GM12878 (cell line): ENCODE measurements around the gene CACNA2D3. TPM values are rescaled to one million over a fixed set of nuclear protein-coding genes. Genes with fewer than 3 reads are reported as not detected.

Experiments
- ATAC-seq: fragments of 200-7000 bp; cut with Tn5 transposase; 3 replicates; pipeline ENCODE4 v1.9.1; 2020; ENCODE audit warnings: mild to moderate bottlenecking, moderate library complexity
- BruUV-seq: library from RNA; stranded (reverse); fragments of 400-500 nt; replicated peaks from 2 replicates; lab custom pipeline; 2021; lab: Mats Ljungman, UMichigan
- CTCF ChIA-PET: fragments of 300-600 bp; sonication (Branson Sonifier 250); formaldehyde crosslinking; extraction: SDS; loops from one replicate; lab custom pipeline; 2021; ENCODE audit warnings: inconsistent platforms; lab: Yijun Ruan, JAX
- POLR2A ChIA-PET: fragments of 350-600 bp; formaldehyde crosslinking; extraction: SDS; loops from one replicate; lab custom pipeline; 2021; ENCODE audit warnings: inconsistent platforms; lab: Charles Lee
- RAD21 ChIA-PET: fragments of 300-600 bp; sonication (Branson Sonifier 250); formaldehyde crosslinking; loops from one replicate; lab custom pipeline; 2023; ENCODE audit warnings: antibody characterized with exemption; ENCODE audit not compliant: unreplicated experiment; lab: Charles Lee
- SMC1A ChIA-PET: fragments of 300-600 bp; sonication (Branson Sonifier 250); formaldehyde crosslinking; loops from one replicate; lab custom pipeline; 2023; ENCODE audit not compliant: unreplicated experiment, uncharacterized antibody; lab: Charles Lee
- DNase-seq: peaks from one replicate; pipeline ENCODE4 v3.0.0-alpha.2; 2011; ENCODE audit warnings: low read depth, low spot score
- FAIRE-seq: peaks from 3 replicates; lab custom pipeline; 2011; peaks lifted over from hg19 to GRCh38; lab: Jason Lieb, UNC
- H2AFZ ChIP-seq: 2 replicates; pipeline ENCODE4 v1.6.0; 2011; ENCODE audit warnings: low read depth, low read length, control low read depth; ENCODE audit not compliant: control insufficient read depth
- H3K27ac ChIP-seq: 2 replicates; pipeline ENCODE4 v1.5.1; 2011; ENCODE audit warnings: control low read depth; ENCODE audit not compliant: control insufficient read depth, insufficient read depth
- H3K27me3 ChIP-seq, 2 experiments: replicated peaks in 1 of 2; 2 replicates each; pipeline versions ENCODE4 v1.6.0 to v1.6.1; 2011; ENCODE audit warnings: low read length in 1 of 2; ENCODE audit not compliant: control insufficient read depth in 2 of 2, insufficient read depth in 2 of 2
- H3K36me3 ChIP-seq, 2 experiments: 2 replicates each; pipeline ENCODE4 v1.5.1; 2011; ENCODE audit warnings: low read length in 1 of 2; ENCODE audit not compliant: control insufficient read depth in 2 of 2, insufficient read depth in 2 of 2
- H3K4me1 ChIP-seq: 2 replicates; pipeline ENCODE4 v1.6.1; 2011; ENCODE audit warnings: mild to moderate bottlenecking, low read length, moderate library complexity, mixed read lengths; ENCODE audit not compliant: control insufficient read depth, insufficient read depth
- H3K4me2 ChIP-seq: 2 replicates; pipeline ENCODE4 v1.6.0; 2011; ENCODE audit warnings: control low read depth; ENCODE audit not compliant: control insufficient read depth, insufficient read depth
- H3K4me3 ChIP-seq: fragments of 200-600 bp; sonication (generic); 2 replicates; pipeline ENCODE4 v1.5.1; 2016
- H3K79me2 ChIP-seq: 2 replicates; pipeline ENCODE4 v1.6.0; 2011; ENCODE audit warnings: low read length; ENCODE audit not compliant: control insufficient read depth, insufficient read depth
- H3K9ac ChIP-seq: 2 replicates; pipeline ENCODE4 v1.8.0; 2011; ENCODE audit warnings: low read length, control low read depth, mixed read lengths; ENCODE audit not compliant: control insufficient read depth, insufficient read depth
- H3K9me3 ChIP-seq: replicated peaks from 3 replicates; pipeline ENCODE4 v1.5.1; 2011; ENCODE audit warnings: mild to moderate bottlenecking, low read length; ENCODE audit not compliant: control insufficient read depth, insufficient read depth
- H4K20me1 ChIP-seq: 2 replicates; pipeline ENCODE4 v1.6.0; 2011; ENCODE audit not compliant: control insufficient read depth, insufficient read depth
- CREM ChIP-seq: IDR thresholded peaks from 2 replicates; pipeline ENCODE4 v1.6.1; 2014; ENCODE audit warnings: antibody characterized with exemption, low read depth
- IKZF2 ChIP-seq, 2 experiments: fragments of 450-650 bp; IDR thresholded peaks; 2 replicates each; pipeline ENCODE4 v1.6.1; 2017; ENCODE audit warnings: mild to moderate bottlenecking in 2 of 2, moderate library complexity in 2 of 2
- PML ChIP-seq: IDR thresholded peaks from 2 replicates; pipeline ENCODE4 v1.6.1; 2012; ENCODE audit warnings: low read length, inconsistent platforms
- SMAD5 ChIP-seq: IDR thresholded peaks from 2 replicates; pipeline ENCODE4 v1.6.1; 2016; ENCODE audit warnings: antibody characterized with exemption, low read depth
- SMARCA5 ChIP-seq: fragments of 450-650 bp; IDR thresholded peaks from 2 replicates; pipeline ENCODE4 v1.6.1; 2017; ENCODE audit warnings: mild to moderate bottlenecking
- SREBF2 ChIP-seq: IDR thresholded peaks from 2 replicates; pipeline ENCODE4 v1.6.1; 2012; ENCODE audit warnings: mild to moderate bottlenecking, low read length
- SUZ12 ChIP-seq: fragments of 200-600 bp; sonication (generic); IDR thresholded peaks from one replicate; pipeline ENCODE4 v1.6.1; 2018; ENCODE audit warnings: antibody characterized with exemption, mild to moderate bottlenecking; ENCODE audit not compliant: unreplicated experiment
- TCF3 ChIP-seq: IDR thresholded peaks from 2 replicates; pipeline ENCODE4 v1.6.1; 2012; ENCODE audit warnings: low read depth, mild to moderate bottlenecking, low read length, borderline replicate concordance; ENCODE audit not compliant: insufficient read depth
- ZBTB33 ChIP-seq: fragments of 450-650 bp; IDR thresholded peaks from 2 replicates; pipeline ENCODE4 v1.6.1; 2017; ENCODE audit warnings: mild to moderate bottlenecking
- ZZZ3 ChIP-seq: IDR thresholded peaks from 2 replicates; pipeline ENCODE4 v1.6.1; 2011; ENCODE audit warnings: low read depth; ENCODE audit not compliant: control insufficient read depth, insufficient read length
- WGBS: methylation state at CpG from one replicate; pipeline ENCODE4 v1.1.6; 2016; ENCODE audit warnings: low lambda C conversion rate; ENCODE audit not compliant: insufficient replicate concordance, insufficient coverage; ENCODE audit errors: missing lambda C conversion rate; 5-methylcytosine and 5-hydroxymethylcytosine counted together
- in situ Hi-C: fragments of 300-500 bp; cut with MboI; formaldehyde crosslinking; loops from 9 replicates; pipeline ENCODE4 v1.14.3; 2018; ENCODE audit warnings: mixed read lengths
- intact Hi-C: fragments of 100-400 bp; cut with micrococcal nuclease; formaldehyde crosslinking; loops from one replicate; pipeline ENCODE4 v1.14.2; 2022; ENCODE audit not compliant: unreplicated experiment
- polyA plus RNA-seq, 11 experiments: library from polyadenylated mRNA; depleted of rRNA in 4 of 11; unstranded in 6 of 11; stranded (reverse) in 5 of 11; fragments of >200 nt; fragmentation: Nextera tagmentation in 4 of 11; fragmentation: Illumina TruSeq in 1 of 11; extraction: Ambion mirVana in 4 of 11; extraction: Trizol in 1 of 11; gene quantifications; 1 replicate in 1 of 11; 2 replicates in 10 of 11; pipeline versions ENCODE4 v1.2.1 to v1.2.3, GENCODE V29; 2011 to 2016; ENCODE audit warnings: inconsistent platforms in 2 of 11, missing spikeins in 2 of 11, low read depth in 1 of 11
- total RNA-seq, 4 experiments: library from RNA; depleted of rRNA in 3 of 4; stranded (reverse); fragments of >200 nt in 3 of 4; fragmentation: Illumina TruSeq in 1 of 4; extraction: Trizol in 1 of 4; gene quantifications; 2 replicates each; pipeline versions ENCODE4 v1.2.1 to v1.2.3, GENCODE V29; 2013 to 2021
- TF ChIP-seq, protein P1 (sequence below): fragments of 450-650 bp; IDR thresholded peaks from 2 replicates; pipeline ENCODE4 v1.6.1; 2016; ENCODE audit warnings: mild to moderate bottlenecking
- TF ChIP-seq, protein P2 (sequence below): fragments of 450-650 bp; formaldehyde crosslinking; IDR thresholded peaks from 2 replicates; pipeline ENCODE4 v1.5.0; 2022; ENCODE audit warnings: mild to moderate bottlenecking, missing genetic modification characterization

CACNA2D3 gene
- total and polyA plus RNA-seq, 10 of the 15 experiments (the other 5 are each of a cell fraction or from before 2014, with no cell fraction given): not detected

DNA sequence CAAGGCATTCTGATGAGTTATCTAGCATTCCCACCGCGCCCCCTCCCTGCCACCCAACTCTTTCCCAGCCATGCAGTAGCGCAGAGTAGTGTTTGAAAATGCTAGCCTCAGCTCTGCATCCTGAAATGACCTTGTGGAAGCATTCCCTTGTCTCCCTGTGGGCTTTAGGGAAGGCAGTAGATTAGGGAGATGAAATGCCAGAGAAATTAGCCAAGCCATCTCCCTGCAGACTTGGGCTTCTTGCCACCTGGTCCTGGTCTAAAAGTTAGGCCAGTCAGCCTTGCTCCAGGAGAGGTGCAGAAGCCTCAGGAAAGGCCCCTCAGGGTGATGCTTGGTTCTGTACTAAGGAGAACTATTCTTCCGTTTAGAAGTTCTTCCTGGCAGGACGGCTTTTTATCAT, 231.2 kb downstream of the CACNA2D3 start:
- Histone ChIP-seq H3K4me3 (no peak overlapping the region), H3K4me1 (no peaks in the 10 kb centered on the region), H2AFZ (no peak overlapping the region), H3K36me3 (no peaks in the 10 kb centered on the region), H3K79me2 (no peaks in the 10 kb centered on the region), H3K9ac (no peak overlapping the region), H3K27me3 (no peaks in the 10 kb centered on the region), H3K27ac (no peak overlapping the region), H4K20me1 (no peaks in the 10 kb centered on the region), H3K4me2 (no peak overlapping the region), H3K9me3 (no peaks in the 10 kb centered on the region)
- 18% methylated on average over 5 of the region's 5 CpGs for WGBS
- no peak for DNase-seq
- no peak for ATAC-seq
- intact Hi-C loops (no loop called here), in situ Hi-C loops (no loop called here)
- CTCF ChIA-PET: no interaction called here
- POLR2A ChIA-PET: no interaction called here
- SMC1A ChIA-PET: no interaction called here
- BruUV-seq: no TSS peak
- TF ChIP-seq SMAD5 (no peak), SREBF2 (no peak)
- TF ChIP-seq, protein P1, sequence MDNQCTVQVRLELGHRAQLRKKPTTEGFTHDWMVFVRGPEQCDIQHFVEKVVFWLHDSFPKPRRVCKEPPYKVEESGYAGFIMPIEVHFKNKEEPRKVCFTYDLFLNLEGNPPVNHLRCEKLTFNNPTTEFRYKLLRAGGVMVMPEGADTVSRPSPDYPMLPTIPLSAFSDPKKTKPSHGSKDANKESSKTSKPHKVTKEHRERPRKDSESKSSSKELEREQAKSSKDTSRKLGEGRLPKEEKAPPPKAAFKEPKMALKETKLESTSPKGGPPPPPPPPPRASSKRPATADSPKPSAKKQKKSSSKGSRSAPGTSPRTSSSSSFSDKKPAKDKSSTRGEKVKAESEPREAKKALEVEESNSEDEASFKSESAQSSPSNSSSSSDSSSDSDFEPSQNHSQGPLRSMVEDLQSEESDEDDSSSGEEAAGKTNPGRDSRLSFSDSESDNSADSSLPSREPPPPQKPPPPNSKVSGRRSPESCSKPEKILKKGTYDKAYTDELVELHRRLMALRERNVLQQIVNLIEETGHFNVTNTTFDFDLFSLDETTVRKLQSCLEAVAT: no peak
- RAD21 ChIA-PET: no interaction called here
- FAIRE-seq: no peak

- no peak overlapping the region for H2AFZ ChIP-seq
- WGBS: 3% methylated on average over 5 of the region's 5 CpGs
- ChIA-PET POLR2A (no interaction called here), RAD21 (no interaction called here), SMC1A (no interaction called here), CTCF (no interaction called here)
- BruUV-seq: no TSS peak
- H3K79me2 ChIP-seq: no peaks in the 10 kb centered on the region
- in situ Hi-C loops (no loop called here), intact Hi-C loops (no loop called here)
- FAIRE-seq: no peak
- H3K4me1 ChIP-seq: no peaks in the 10 kb centered on the region
- no peaks in the 10 kb centered on the region for H4K20me1 ChIP-seq
- no peak overlapping the region for H3K4me2 ChIP-seq
- DNase-seq: no peak
- no peak overlapping the region for H3K4me3 ChIP-seq
- H3K9me3 ChIP-seq: no peaks in the 10 kb centered on the region
- no peak overlapping the region for H3K9ac ChIP-seq
- no peak for ATAC-seq
- no peaks in the 10 kb centered on the region for H3K27me3 ChIP-seq
- no peaks in the 10 kb centered on the region for H3K36me3 ChIP-seq
- H3K27ac ChIP-seq: no peak overlapping the region
- TF ChIP-seq IKZF2 (IDR thresholded peaks at IDR 0.05) (no peak), SUZ12 (no peak), CREM (no peak), SREBF2 (no peak), ZBTB33 (no peak), PML (no peak), TCF3 (no peak), ZZZ3 (no peak), SMARCA5 (no peak)
- TF ChIP-seq, protein P2, sequence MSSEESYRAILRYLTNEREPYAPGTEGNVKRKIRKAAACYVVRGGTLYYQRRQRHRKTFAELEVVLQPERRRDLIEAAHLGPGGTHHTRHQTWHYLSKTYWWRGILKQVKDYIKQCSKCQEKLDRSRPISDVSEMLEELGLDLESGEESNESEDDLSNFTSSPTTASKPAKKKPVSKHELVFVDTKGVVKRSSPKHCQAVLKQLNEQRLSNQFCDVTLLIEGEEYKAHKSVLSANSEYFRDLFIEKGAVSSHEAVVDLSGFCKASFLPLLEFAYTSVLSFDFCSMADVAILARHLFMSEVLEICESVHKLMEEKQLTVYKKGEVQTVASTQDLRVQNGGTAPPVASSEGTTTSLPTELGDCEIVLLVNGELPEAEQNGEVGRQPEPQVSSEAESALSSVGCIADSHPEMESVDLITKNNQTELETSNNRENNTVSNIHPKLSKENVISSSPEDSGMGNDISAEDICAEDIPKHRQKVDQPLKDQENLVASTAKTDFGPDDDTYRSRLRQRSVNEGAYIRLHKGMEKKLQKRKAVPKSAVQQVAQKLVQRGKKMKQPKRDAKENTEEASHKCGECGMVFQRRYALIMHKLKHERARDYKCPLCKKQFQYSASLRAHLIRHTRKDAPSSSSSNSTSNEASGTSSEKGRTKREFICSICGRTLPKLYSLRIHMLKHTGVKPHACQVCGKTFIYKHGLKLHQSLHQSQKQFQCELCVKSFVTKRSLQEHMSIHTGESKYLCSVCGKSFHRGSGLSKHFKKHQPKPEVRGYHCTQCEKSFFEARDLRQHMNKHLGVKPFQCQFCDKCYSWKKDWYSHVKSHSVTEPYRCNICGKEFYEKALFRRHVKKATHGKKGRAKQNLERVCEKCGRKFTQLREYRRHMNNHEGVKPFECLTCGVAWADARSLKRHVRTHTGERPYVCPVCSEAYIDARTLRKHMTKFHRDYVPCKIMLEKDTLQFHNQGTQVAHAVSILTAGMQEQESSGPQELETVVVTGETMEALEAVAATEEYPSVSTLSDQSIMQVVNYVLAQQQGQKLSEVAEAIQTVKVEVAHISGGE (CRISPR knock-in tag): no peak
Observed at GRCh38 chr3:54353946-54354345, 231.6 kb downstream of the CACNA2D3 start.
